ENCODE data around the gene ZNF516. TPM values are rescaled to one million over a fixed set of nuclear protein-coding genes. Genes with fewer than 3 reads are reported as not detected.

ZNF516 gene
- total RNA-seq, 1 donor from 2014 or later, result 26.1 TPM

DNA sequence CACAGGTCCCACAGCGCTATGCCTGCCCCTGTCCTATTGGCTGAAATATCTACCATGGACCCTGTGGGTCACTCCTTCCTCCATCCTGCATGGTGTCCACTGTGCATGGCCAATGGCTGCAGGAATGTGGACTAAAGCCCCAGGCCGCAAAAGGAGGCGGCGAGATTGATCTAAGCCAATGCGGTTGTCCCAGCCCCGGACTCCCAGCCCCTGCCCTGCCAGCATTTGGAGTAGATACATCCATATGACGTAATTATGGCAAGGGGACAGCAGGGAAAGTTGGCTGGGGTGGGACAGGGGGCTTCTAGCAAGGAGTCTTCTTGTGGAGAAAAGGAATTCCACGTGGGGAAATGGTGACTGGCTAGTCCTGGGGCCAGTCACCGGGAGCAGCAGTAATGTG, 11.4 kb upstream of the ZNF516 start:
- no peaks in the 10 kb centered on the region for H3K4me1 Mint-ChIP-seq (ENCODE audit: low read depth)
- no peaks in the 10 kb centered on the region for H3K36me3 Mint-ChIP-seq (ENCODE audit: low read depth)
- no peak overlapping the region for H3K4me3 Mint-ChIP-seq (ENCODE audit: unreplicated experiment)
- DNase-seq (ENCODE audit: low spot score), result no peak
- H3K9me3 Mint-ChIP-seq (ENCODE audit: low read depth), result no peaks in the 10 kb centered on the region
- H3K27me3 Mint-ChIP-seq (ENCODE audit: low read depth), result no peaks in the 10 kb centered on the region
- no peak overlapping the region for H3K27ac Mint-ChIP-seq (ENCODE audit: unreplicated experiment)
- TF ChIP-seq CTCF (IDR thresholded peaks at IDR 0.05), result no peak

DNA sequence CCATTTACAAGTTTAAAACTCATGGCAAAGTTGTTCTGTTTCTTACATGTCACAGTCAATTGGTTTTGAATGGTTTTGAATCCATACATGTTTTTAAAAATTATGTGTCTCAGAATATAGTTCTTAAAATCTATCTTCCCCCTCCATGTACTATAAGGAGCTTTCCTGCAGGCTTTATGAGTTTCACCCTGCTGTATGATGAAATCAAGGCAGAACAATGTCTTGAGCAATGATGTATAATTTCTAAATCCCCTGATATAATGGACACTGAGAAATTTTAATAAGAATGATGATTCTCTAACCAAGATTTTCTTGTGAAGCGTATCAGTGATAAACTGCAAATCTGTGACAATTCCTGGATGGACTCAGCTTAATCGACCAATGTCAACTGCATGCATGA, 10.6 kb upstream of the ZNF516 start:
- Mint-ChIP-seq H3K27ac (ENCODE audit: unreplicated experiment) (no peak overlapping the region), H3K4me3 (ENCODE audit: unreplicated experiment) (no peak overlapping the region), H3K36me3 (ENCODE audit: low read depth) (no peaks in the 10 kb centered on the region), H3K27me3 (ENCODE audit: low read depth) (no peaks in the 10 kb centered on the region), H3K9me3 (ENCODE audit: low read depth) (no peaks in the 10 kb centered on the region), H3K4me1 (ENCODE audit: low read depth) (no peaks in the 10 kb centered on the region)
- TF ChIP-seq CTCF (IDR thresholded peaks at IDR 0.05), result no peak
- DNase-seq (ENCODE audit: low spot score), result no peak

DNA sequence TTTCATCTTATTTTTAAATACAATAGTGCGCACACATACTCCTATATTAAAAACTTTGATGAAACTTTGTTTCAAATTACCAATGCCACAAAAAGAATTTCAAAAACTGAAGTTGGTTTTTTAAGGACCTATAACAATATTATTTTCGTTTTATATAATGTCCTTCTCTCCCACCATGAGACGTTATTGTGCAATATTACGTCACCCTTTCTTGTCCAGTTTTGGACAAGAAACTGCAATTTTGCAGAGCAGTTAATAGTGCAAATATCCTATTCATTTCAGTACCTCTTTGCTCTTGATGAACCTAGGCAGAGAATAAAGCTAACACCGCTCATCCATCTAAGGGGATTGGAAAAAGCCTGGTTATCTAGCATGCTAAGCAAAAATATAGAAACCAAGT, 9.7 kb upstream of the ZNF516 start:
- Mint-ChIP-seq H3K9me3 (ENCODE audit: low read depth) (no peaks in the 10 kb centered on the region), H3K4me1 (ENCODE audit: low read depth) (no peaks in the 10 kb centered on the region), H3K27me3 (ENCODE audit: low read depth) (no peaks in the 10 kb centered on the region), H3K4me3 (ENCODE audit: unreplicated experiment) (no peak overlapping the region), H3K27ac (ENCODE audit: unreplicated experiment) (no peak overlapping the region), H3K36me3 (ENCODE audit: low read depth) (no peaks in the 10 kb centered on the region)
- no peak for DNase-seq (ENCODE audit: low spot score)
- TF ChIP-seq CTCF (IDR thresholded peaks at IDR 0.05), result no peak

DNA sequence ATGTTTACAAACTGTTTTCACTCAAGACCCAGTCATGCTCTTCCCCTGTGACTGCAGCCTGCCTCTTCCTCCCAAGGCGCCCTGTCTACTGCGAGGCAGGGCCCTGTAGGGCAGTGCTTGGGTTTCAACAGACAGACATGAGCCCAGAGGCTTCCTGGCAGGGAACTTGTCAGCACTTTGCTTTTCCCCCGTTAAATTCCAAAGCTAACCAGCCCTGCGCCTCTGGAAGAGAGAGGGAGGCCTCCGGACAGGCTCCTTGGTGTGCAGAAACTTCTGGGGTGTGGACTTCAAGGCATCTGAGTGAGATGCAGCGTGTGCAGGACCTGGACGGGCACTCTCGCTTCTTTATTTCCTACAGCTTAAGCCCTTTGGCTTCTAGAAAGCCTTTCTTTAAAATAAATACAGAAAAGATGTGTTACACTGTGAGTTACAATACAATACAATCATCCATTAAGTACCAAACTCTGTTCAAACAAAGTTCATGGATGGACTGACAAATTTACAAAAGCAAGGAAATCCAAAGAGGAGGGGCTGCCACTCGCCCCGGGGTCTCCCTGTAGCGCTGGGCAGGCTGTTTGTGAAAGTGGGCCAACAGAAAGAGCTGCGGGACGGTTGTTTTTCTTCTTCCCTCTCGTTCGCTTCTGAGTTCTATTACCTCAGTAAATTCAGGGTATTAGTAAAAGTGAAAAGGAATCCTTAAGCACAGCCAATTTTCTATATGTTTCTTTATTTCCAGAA, 8.8 kb upstream of the ZNF516 start:
- Mint-ChIP-seq H3K9me3 (ENCODE audit: low read depth) (no peaks in the 10 kb centered on the region), H3K4me3 (ENCODE audit: unreplicated experiment) (no peak overlapping the region), H3K36me3 (ENCODE audit: low read depth) (no peaks in the 10 kb centered on the region), H3K4me1 (ENCODE audit: low read depth) (no peaks in the 10 kb centered on the region), H3K27ac (ENCODE audit: unreplicated experiment) (no peak overlapping the region), H3K27me3 (ENCODE audit: low read depth) (no peaks in the 10 kb centered on the region)
- no peak for DNase-seq (ENCODE audit: low spot score)
- TF ChIP-seq CTCF (IDR thresholded peaks at IDR 0.05), result no peak

DNA sequence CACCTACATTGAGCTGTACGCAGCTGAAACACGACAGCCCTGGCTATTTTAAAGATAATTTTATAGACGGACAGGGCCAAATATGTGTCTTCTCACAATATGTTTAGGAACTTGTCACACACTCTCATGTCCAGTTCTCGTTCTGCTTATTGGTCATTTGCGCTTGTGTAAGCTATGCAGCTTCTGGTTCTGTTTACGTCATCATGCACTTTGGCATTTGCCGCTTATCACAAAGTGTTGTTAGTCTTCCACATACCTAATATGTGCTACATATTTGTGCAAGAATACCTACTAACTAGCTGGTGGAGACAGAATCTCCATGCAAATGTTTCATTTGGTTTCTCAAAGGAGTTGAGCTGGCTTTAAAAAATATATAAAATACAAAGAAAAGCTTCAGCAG, 7.5 kb upstream of the ZNF516 start:
- no peak overlapping the region for H3K4me3 Mint-ChIP-seq (ENCODE audit: unreplicated experiment)
- no peak for DNase-seq (ENCODE audit: low spot score)
- H3K9me3 Mint-ChIP-seq (ENCODE audit: low read depth), result no peaks in the 10 kb centered on the region
- H3K4me1 Mint-ChIP-seq (ENCODE audit: low read depth), result no peaks in the 10 kb centered on the region
- H3K27me3 Mint-ChIP-seq (ENCODE audit: low read depth), result no peaks in the 10 kb centered on the region
- TF ChIP-seq CTCF (IDR thresholded peaks at IDR 0.05), result no peak
- H3K27ac Mint-ChIP-seq (ENCODE audit: unreplicated experiment), result no peak overlapping the region
- H3K36me3 Mint-ChIP-seq (ENCODE audit: low read depth), result no peaks in the 10 kb centered on the region

Data from chondrocyte (in vitro differentiated cells).